Measurements from ENCODE around the gene DUSP2.

The DUSP2 gene, protein sequence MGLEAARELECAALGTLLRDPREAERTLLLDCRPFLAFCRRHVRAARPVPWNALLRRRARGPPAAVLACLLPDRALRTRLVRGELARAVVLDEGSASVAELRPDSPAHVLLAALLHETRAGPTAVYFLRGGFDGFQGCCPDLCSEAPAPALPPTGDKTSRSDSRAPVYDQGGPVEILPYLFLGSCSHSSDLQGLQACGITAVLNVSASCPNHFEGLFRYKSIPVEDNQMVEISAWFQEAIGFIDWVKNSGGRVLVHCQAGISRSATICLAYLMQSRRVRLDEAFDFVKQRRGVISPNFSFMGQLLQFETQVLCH

DNA sequence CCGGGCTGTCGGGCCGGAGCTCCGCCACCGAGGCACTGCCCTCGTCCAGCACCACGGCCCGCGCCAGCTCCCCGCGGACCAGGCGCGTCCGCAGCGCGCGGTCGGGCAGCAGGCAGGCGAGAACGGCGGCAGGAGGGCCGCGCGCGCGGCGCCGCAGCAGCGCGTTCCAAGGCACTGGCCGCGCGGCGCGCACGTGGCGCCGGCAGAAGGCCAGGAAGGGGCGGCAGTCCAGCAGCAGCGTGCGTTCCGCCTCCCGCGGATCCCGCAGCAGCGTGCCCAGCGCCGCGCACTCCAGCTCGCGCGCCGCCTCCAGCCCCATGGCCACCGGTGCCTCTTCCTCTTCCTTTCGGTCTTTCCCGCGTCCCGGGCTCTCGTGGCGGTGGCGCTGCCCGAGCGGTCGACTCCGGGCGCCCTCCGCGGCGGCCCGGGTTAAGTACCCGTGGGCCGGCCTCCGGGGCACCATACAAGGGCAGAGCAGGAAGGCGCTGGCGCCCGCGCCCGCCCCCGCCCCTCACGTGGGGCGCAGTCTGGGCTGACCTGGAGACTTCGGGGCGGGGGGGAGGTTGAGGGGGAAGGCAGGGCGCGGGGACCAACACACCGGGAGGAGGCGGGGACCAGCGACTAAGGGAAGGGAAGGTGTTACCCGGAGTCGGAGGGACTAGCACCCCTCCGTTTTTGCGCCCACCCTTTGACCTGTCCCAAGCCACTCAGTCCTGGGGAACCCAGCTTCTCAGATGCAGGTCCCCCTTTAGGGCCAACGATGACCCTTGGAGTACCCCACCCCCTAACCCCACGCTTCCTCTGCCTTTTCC lies at the start of gene DUSP2:
Gene DUSP2 (minus strand): TSS at position 405 of the 812 bp plus-strand sequence. CDS start 86 bp downstream, at position 319.
- DNase-seq (ENCODE audit: low spot score) = peak; percentile 71

DNA sequence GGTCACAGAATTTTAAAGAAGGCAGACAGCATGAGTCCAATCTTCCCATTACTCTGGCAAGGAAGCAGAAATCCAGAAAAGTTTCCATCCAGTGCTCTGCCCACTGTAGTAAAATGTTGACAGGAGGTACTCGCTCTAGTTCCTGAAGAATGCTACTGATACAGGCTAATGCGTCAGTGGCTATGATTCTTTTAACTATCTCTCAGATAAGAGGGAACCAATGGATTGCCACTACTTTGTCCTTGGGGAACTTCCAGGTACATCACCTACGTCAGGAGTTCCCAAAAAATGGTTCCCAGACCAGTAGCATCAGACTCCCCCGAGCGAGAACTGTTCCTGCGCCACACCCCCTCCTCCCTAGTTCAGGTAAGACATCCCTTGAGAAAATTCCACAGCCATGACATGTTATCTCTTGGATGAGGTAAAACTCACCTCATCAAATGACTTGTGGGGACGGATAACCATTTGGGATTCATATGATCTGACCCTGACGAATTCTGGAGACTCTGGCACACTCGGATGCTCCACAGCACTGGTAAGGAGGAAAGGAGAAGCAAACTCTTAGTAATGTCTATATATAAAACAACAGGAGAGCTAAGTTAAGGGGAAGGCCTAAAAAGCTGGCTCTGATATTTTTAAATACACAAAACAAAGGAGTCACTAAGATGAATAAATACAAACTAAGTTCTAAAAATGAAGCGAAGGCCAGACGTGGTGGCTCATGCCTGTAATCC lies 46.9 kb upstream of the DUSP2 start:
- DNase-seq (ENCODE audit: low spot score) = no peak

DNA sequence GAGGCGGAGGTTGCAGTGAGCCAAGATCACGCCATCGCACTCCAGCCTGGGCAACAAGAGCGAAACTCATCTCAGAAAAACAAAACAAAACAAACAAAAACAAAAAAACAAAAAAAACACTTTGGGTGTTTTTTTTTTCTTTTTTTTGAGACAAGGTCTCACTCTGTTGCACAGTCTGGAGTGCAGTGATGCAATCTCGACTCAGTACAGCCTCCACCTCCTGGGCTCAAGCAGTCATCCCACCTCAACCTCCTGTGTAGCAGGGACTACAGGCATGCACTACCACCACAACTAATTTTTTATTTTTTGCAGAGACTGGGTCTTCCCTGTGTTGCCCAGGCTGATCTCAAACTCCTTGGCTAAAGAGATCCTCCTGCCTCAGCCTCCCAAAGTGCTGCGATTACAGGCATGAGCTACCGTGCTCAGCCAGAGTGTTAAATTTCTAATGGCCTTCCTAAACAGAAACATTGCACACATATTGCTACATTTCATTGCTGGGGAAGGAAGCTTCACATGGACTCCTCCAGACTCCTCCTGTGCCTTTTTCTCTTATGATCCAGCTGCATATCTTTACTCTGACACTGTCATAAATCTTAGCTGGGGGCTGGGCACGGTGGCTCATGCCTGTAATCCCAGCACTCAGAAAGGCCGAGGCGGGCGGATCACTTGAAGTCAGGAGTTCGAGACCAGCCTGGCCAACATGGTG lies 43.7 kb upstream of the DUSP2 start:
- DNase-seq (ENCODE audit: low spot score) = no peak

DNA sequence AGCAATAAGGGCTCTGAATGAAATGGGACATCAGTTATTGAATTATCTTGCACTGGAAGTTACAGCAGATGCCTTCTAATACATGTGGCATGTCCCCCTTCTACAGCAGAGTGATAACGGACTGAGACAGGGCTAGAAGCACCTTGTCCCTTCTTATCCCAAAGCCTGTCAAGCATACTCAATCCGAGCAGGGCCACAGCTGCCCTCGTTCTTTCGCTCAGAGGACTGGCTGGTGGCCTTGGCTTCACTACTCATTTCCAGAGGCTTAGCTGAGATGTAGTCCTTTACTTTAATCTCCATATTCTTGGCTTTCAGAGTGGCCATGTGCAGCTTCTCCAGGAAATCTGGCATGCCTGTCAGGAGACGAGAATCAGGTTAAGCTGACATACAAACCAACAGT lies 41.3 kb upstream of the DUSP2 start:
- no peak for DNase-seq (ENCODE audit: low spot score)

DNA sequence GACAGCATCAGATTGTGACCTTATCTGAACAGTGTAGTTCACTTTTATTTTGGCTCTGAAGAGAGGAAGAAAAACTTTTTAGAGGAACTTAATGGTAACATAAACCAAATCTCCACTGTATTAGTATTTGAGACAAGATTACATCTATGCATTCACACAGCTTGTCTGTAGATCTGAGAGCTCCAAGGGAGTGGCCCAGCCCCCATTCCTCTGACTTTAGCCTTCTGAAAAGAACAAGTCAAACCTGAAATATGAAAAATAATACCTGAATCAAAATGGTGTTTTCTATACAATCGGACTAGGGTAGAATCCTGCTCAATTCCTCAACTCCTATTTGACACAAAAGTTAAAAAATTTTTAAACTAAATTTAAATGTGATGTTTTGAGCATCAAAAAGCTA lies 40.3 kb upstream of the DUSP2 start:
- DNase-seq (ENCODE audit: low spot score) = no peak

DNA sequence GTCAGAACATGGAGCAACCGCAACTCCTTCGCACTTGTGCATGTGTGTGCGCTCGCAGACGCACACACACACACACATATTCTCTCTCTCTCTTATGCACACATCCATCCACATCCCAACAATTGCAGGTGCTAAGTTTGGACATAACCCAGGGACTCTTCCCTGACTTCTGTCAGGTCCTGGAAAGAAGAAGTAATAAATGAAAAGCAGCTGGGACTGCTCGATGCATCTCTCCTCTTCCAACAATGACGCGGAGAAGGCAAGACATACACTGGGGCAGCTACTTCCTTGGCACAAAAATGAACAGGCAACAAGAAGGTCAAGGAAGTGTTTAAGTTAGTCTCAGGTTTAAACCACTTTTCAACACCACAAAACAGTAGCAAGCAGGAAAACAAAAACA lies 39.7 kb upstream of the DUSP2 start:
- DNase-seq (ENCODE audit: low spot score) = no peak

DNA sequence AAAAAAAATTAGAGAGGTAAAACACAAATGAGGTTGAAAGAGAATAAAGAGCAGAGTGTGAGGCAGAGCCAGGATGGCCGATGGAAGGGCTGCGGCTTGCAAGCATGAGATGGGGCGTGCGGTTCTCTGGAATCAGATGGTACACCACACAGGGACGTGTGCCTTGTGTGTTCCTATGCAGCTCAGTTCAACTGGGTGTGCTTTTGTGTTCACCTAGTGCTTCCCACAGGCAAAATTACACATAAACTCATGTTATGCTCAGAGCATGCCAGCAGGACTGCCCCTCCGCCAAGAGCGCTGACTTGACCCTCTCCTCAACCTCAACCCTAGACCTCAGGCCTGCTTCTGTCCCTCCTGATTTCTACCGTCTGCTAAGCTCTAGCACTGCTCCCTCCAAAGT lies 38.9 kb upstream of the DUSP2 start:
- DNase-seq (ENCODE audit: low spot score) = no peak

DNA sequence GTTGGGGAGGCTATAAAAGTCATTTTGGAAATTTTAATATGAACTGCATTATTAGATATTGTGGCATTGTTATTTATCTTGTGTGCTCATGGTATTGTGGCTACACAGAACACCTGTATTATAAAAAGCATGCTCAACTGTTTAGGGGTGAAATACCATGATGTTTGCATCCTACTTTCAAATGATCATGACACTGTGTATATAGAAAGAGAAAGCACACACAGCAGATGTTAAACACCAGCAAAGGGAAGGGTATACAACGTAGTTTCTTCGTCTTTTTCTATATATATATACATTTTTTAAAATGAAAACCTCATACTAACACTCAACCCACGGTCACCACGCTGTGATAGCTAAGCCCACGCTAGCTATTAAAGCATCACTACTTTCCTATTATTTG lies 36.3 kb upstream of the DUSP2 start:
- DNase-seq (ENCODE audit: low spot score) = no peak

DNA sequence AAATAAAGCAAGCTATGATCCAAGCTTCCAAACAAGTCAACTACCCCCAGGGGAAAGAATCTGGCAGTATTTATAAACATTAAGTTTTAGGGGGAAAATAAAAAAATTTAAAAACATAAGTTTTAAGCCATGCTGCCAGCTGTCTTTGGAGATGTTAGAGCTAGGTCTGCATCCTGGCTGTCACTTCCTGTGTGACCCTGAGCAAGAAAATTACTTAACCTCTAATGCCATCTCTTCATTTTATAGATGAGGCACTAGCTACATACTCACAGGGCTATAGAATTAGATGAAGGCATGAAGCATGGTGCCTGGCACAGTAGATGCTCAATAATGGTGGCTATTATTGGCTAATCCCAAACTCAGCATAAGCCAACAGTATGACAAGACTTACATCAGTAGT lies 35.3 kb upstream of the DUSP2 start:
- DNase-seq (ENCODE audit: low spot score) = no peak

DNA sequence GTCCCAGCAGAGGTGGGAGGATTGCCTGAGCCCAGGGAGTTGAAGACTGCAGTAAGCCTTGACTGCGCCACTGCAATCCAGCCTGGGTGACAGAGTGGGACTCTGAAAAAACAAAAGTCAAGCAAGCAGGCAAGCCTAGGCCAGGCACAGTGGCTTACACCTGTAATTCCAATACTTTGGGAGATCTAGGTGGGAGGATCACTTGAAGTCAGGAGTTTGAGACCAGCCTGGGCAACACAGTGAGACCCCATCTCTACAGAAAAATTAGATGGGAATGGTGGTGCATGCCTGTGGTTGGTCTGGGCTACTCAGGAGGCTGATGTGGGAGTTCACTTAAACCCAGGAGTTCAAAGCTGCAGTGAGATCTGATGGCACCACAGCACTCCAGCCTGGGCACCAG lies 34.8 kb upstream of the DUSP2 start:
- DNase-seq (ENCODE audit: low spot score) = no peak

DNA sequence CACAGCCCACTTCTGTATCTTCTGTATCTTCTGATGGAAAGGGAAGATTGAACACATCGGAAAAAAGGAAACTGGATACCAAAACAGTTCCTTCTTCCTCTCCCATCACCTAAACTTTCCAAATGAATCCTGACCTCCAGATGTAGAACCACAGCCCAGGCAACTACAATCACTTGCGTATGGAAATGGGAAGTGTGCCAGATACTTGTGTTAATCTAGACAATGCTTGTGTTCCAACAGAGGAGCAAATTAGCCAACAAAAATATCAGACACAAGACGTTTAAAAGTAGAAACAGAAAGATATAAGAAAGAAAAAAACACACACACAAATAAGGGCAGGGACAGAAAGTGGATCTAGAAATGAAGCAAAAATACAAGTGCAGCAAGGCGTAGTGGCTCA lies 31.4 kb upstream of the DUSP2 start:
- DNase-seq (ENCODE audit: low spot score) = no peak

DNA sequence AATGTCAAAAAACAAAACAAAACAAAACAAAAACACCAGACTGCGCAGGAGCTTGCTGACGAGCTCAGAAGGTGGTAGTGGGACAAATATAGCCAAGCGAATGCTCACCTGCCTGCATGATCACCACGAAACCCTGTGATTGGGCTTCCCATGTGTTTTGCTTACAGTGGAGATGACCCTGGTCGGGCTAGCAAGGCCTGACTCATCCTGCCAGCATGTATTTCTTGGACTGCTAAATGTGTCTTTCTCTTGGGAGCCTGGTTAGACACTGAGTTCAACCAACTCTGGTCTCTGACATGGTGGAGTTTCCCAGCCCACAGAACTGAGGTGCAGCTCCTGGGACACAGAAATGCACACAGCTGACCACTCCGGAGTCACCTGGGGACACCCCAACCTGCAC lies 30.7 kb upstream of the DUSP2 start:
- DNase-seq (ENCODE audit: low spot score) = peak; percentile 71

DNA sequence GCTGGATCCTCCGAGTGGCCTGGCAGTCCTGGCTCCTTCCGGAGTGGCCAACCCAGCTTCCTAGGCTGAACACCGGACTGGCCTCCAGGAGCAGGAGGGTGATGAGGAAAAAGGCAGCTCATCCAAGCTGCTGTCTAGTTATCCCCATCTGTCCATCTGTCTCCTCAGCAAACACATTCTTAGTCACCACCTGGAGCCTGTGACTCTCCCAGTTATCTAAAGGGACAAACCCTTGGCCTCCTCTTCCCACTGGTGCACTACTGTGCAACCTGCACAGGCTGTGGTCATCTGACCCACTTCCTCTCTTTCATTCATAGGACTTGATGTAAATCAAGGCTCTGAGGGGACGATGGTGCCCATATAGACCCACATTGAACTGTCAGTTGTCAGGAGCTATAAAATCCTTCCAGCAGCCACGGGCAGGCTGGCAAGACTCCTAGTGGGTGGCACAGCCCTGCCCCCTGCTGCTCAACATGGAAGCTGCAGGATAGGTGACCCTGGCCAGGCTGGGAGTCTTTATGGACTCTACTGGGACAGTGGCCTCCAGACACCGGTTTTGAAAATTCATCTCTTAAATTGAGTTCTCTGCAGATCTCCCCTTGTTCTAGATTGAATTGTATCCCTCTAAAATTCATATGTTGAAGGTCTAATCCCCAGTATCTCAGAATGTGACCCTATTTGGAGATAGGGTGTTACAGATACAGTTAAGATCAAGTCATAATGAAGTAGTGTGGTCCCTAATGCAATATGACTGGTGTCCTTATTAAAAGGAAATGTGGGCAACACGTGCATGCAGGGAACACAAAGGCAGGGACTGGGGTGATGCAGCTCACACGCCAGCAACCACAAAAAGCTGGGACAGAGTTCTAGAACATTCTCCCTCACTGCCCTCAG lies 29.3 kb upstream of the DUSP2 start:
- DNase-seq (ENCODE audit: low spot score) = peak; percentile 87

DNA sequence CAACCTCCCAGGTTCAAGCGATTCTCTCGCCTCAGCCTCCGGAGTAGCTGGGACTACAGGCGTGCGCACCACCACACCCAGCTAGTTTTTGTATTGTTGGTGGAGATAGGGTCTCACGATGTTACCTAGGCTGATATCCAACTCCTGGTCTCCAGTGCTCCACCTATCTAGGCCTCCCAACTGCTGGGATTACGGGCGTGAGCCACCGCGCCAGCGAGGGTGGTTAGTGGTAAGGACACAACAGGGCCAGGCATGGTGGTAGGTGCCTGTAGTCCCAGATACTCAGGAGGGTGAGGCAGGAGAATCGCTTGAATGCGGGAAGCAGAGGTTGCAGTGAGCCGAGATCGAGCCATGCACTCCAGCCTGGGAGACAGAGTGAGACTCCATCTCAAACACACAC lies 26.6 kb upstream of the DUSP2 start:
- DNase-seq (ENCODE audit: low spot score) = no peak

DNA sequence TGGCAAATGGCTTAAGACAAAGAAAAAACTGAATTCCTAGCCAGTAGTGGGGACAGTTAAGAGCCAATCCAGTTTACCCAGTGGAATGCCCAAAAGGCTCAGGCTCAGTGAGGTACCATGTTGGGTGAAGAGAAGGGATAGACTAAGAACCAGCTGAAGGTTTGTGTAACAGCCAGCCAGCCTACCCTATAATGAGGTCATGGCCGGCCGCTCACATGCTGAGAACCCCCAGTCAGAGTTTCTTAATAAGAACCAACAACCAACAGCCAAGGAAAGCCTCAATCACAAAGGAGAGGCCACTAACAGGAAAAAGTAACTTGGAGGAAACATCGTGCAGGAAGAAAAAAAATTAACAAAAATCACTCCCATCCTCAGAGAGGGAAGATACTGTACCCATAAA lies 25.4 kb upstream of the DUSP2 start:
- no peak for DNase-seq (ENCODE audit: low spot score)

DNA sequence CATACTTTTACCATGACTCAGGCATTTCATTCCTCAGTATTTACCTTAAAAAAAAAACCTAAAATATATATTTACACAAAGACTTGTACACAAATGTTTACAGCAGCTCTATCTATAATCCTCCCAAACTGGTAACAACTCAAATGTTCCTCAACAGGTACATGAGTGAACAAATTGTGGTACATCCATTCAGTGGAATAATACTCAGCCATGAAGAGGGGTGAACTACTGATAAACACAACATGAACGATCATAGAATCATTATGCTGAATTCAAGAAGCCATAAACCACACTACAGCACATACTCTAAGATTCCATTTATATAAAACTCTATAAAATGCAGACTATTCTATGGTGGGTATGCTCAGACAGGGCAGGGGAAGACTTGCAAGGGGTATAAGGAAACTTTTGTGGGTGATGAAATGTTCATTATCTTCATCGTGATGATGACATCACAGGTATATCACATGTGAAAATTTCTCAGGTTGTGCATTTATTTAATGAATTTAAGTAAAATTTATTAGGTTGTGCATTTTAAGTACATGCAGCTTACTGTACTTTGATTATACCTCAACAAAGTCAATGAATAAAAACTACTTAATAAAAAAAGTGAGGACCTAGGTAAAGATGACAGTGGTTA lies 24.7 kb upstream of the DUSP2 start:
- no peak for DNase-seq (ENCODE audit: low spot score)

DNA sequence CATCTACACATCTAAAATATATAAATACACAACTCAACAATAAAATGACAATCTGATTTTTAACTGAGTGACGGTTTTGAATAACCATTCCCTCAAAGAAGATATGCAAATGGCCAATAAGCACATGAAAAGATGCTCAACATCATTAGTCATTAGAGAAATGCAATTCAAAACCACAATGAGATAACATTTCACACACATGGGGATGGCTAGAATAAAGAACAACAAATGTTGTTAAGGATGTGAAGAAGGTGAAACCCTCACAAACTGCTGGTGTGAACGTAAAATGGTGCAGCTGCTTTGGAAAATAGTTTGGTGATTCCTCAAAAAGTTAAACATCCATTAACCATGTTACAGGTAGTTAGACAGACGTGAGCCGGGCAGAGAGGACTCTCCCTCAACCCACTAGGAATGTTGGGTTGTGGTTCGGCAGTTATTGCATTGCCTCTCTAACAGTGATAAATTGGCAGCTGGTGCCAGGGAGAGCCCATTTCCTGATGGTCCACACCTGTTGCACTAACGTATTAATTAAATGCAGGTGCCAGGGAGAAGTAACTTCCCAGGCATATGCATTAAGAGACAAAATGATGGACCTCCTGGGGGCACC lies 22.3 kb upstream of the DUSP2 start:
- no peak for DNase-seq (ENCODE audit: low spot score)

DNA sequence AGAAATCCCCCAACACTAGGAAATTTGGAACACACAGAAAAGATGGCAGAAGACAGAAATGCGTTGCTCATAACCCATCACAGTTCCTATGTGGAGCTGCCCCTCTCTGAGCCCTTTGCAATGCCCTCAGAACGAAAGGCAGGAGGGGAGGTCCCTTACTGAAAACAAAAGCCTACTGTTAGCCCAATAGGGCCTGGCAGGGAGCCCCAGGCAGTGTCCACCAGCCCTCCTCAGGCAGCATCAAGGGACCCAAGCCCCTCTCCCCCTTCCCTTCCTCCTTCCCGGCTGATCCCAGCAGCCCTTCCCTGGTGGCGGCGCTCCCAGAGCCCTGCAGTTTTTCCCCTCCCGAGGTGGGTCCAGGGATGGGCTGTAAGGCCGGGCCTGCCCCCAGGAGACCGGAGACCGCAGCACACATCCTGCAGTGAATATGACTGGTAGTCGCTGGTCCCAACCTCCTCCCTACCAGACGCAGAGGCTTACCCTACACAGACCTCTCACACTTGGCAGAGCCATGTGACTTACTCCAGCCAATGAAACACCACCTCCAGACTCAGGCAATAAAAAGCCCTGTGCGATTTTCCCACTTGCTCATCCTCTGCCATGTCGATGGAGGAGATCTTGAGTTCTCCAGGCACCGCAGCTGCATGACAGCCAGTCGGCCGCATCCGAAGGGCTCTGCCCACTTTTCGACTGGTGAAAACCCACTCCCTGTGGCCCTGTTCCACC lies 19.4 kb upstream of the DUSP2 start:
- DNase-seq (ENCODE audit: low spot score) = no peak

DNA sequence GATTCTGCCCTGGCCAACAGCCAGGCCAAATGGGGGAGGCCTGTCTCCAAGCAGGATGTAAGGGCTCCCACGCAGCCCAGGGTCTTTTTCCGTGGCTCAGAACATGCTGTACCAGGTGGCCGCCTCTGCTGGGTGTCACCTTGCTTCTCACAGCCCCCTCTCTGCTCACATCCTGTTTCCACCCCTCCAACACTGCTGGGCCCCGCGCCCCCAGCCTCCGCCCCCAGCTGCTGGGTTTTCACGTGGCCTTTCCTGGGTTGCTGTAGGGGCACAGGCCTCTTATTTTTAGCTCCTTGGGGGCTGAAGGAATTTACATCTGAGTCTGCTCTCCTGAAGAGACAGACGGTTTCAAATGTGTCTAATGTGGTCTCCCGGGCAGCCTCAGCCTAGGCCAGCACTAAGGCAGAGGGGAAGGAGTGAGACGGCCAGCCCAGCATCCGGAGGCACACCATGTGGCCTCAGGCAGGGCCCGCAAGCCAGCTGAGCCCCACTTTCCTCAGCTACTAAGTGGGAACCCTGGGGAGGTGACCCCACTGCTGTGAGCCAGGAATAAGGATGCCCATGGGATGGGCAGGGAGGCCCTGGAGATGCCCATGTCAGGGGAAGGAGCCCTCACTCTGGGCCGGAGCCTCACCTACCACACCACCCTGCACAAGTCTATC lies 18.7 kb upstream of the DUSP2 start:
- no peak for DNase-seq (ENCODE audit: low spot score)

All from AG08395 (cell line).